ENCODE measurements around the gene ZSWIM3. TPM values are rescaled to one million over a fixed set of nuclear protein-coding genes. Genes with fewer than 3 reads are reported as not detected.

ZSWIM3 gene
- total and polyA plus RNA-seq, 2 of the 13 experiments (the other 11 are each of a cell fraction or from before 2014, with no cell fraction given), result 5.2 to 5.8 TPM

GRCh38 chr20:45925821-45926506, 68.5 kb downstream of the ZSWIM3 start:
- H3K27me3 ChIP-seq (ENCODE audit: control insufficient read depth in 1 of 2, insufficient read depth in 2 of 2, low read length in 2 of 2), result no peaks in the 10 kb centered on the region; a peak in 1 of 5 replicates
- no peak for FAIRE-seq
- POLR2A ChIA-PET, result interaction anchor here (0.6 to 6.0 kb wide), 15 partner anchors 8 to 749 kb away, joined by 3 to 100 read pairs (median 11); partner anchors contain the start of genes ACOT8, CTSA, NEURL2 and PCIF1
- ATAC-seq, result peak; percentile 19
- in situ Hi-C loops (cut with HindIII; ENCODE audit: extremely low pct_ligation_motif_present, low pct_unique_long_range_greater_than_20kb) (no loop called here), intact Hi-C loops (cut with micrococcal nuclease; ENCODE audit: unreplicated experiment) (loop anchor here (2.0 kb wide), 2 partner anchors 17 to 35 kb away; partner anchors contain the start of genes CTSA and NEURL2)
- H3K27ac ChIP-seq (ENCODE audit: extremely low read length, insufficient read depth, low read length), result peak overlapping the region; percentile 41
- no TSS peak for BruUV-seq (replicated peaks)
- H2AFZ ChIP-seq (ENCODE audit: low read length), result no peak overlapping the region
- 3% methylated on average over 9 of the region's 9 CpGs for WGBS (ENCODE audit: low lambda C conversion rate)
- peak overlapping the region; percentile 68 for H3K4me2 ChIP-seq (ENCODE audit: low read depth, low read length)
- H3K79me2 ChIP-seq (ENCODE audit: insufficient read depth, low read length), result no peaks in the 10 kb centered on the region
- H3K4me1 ChIP-seq (ENCODE audit: insufficient read depth, low read length), result peaks cover 79% of the 10 kb centered on the region
- H3K36me3 ChIP-seq (replicated peaks in 1 of 2; ENCODE audit: control insufficient read depth in 1 of 2, insufficient read depth in 2 of 2, low read length in 2 of 2), result no peaks in the 10 kb centered on the region
- H3K9me3 ChIP-seq (ENCODE audit: low read length), result no peaks in the 10 kb centered on the region
- CTCF ChIA-PET (ENCODE audit: low intra/inter-chr PET ratio, low total read pairs), result no interaction called here
- peak overlapping the region; percentile 20 for H3K9ac ChIP-seq (ENCODE audit: insufficient read depth, low read depth, low read length)
- H4K20me1 ChIP-seq (ENCODE audit: insufficient read depth, low read length), result no peaks in the 10 kb centered on the region
- DNase-seq (ENCODE audit: low spot score), result peak; percentile 58
- peak overlapping the region in 1 of 3 experiments; percentile 51; a peak in 2 of 6 replicates for H3K4me3 ChIP-seq (replicated peaks in 1 of 3; ENCODE audit: insufficient read depth in 1 of 3, low read depth in 2 of 3, low read length in 3 of 3)
- TF ChIP-seq RBM39 (IDR thresholded peaks at IDR 0.05; ENCODE audit: low read depth, low read length, poor library complexity, severe bottlenecking), result no peak
- TF ChIP-seq ZNF781 (CRISPR knock-in tag; IDR thresholded peaks at IDR 0.05; ENCODE audit: borderline replicate concordance, not compliant biosample characterization), result peak; percentile 41
- no peak for TF ChIP-seq ZNF678 (CRISPR knock-in tag; IDR thresholded peaks at IDR 0.05)
- TF ChIP-seq, protein P1, sequence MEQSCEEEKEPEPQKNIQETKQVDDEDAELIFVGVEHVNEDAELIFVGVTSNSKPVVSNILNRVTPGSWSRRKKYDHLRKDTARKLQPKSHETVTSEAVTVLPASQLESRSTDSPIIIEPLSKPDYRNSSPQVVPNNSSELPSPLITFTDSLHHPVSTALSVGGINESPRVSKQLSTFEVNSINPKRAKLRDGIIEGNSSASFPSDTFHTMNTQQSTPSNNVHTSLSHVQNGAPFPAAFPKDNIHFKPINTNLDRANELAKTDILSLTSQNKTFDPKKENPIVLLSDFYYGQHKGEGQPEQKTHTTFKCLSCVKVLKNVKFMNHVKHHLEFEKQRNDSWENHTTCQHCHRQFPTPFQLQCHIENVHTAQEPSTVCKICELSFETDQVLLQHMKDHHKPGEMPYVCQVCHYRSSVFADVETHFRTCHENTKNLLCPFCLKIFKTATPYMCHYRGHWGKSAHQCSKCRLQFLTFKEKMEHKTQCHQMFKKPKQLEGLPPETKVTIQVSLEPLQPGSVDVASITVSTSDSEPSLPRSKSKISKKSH (CRISPR knock-in tag; IDR thresholded peaks at IDR 0.05; ENCODE audit: borderline replicate concordance), result no peak
- no peak for TF ChIP-seq SKI (IDR thresholded peaks at IDR 0.05; ENCODE audit: partially characterized antibody)
- TF ChIP-seq, protein P2, sequence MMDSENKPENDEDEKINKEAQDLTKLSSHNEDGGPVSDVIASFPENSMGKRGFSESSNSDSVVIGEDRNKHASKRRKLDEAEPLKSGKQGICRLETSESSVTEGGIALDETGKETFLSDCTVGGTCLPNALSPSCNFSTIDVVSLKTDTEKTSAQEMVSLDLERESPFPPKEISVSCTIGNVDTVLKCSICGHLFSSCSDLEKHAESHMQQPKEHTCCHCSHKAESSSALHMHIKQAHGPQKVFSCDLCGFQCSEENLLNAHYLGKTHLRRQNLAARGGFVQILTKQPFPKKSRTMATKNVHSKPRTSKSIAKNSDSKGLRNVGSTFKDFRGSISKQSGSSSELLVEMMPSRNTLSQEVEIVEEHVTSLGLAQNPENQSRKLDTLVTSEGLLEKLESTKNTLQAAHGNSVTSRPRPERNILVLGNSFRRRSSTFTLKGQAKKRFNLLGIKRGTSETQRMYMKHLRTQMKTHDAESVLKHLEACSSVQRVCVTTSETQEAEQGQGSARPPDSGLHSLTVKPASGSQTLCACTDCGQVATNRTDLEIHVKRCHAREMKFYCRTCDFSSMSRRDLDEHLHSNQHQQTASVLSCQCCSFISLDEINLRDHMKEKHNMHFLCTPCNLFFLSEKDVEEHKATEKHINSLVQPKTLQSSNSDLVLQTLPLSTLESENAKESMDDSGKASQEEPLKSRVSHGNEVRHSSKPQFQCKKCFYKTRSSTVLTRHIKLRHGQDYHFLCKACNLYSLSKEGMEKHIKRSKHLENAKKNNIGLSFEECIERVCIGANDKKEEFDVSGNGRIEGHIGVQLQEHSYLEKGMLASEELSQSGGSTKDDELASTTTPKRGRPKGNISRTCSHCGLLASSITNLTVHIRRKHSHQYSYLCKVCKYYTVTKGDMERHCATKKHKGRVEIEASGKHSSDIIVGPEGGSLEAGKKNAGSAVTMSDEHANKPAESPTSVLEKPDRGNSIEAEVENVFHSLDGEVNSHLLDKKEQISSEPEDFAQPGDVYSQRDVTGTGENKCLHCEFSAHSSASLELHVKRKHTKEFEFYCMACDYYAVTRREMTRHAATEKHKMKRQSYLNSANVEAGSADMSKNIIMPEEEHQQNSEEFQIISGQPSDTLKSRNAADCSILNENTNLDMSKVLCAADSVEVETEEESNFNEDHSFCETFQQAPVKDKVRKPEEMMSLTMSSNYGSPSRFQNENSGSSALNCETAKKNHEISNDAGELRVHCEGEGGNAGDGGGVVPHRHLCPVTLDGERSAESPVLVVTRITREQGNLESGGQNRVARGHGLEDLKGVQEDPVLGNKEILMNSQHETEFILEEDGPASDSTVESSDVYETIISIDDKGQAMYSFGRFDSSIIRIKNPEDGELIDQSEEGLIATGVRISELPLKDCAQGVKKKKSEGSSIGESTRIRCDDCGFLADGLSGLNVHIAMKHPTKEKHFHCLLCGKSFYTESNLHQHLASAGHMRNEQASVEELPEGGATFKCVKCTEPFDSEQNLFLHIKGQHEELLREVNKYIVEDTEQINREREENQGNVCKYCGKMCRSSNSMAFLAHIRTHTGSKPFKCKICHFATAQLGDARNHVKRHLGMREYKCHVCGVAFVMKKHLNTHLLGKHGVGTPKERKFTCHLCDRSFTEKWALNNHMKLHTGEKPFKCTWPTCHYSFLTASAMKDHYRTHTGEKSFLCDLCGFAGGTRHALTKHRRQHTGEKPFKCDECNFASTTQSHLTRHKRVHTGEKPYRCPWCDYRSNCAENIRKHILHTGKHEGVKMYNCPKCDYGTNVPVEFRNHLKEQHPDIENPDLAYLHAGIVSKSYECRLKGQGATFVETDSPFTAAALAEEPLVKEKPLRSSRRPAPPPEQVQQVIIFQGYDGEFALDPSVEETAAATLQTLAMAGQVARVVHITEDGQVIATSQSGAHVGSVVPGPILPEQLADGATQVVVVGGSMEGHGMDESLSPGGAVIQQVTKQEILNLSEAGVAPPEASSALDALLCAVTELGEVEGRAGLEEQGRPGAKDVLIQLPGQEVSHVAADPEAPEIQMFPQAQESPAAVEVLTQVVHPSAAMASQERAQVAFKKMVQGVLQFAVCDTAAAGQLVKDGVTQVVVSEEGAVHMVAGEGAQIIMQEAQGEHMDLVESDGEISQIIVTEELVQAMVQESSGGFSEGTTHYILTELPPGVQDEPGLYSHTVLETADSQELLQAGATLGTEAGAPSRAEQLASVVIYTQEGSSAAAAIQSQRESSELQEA (CRISPR knock-in tag; IDR thresholded peaks at IDR 0.05; ENCODE audit: not compliant biosample characterization), result peak; percentile 51
- no peak for TF ChIP-seq ZNF597 (CRISPR knock-in tag; IDR thresholded peaks at IDR 0.05)
- TF ChIP-seq ATRX (CRISPR knock-in tag; IDR thresholded peaks at IDR 0.05; ENCODE audit: borderline replicate concordance), result no peak
- no peak for TF ChIP-seq MED13 (CRISPR knock-in tag; IDR thresholded peaks at IDR 0.05)
- TF ChIP-seq SCMH1 (CRISPR knock-in tag; IDR thresholded peaks at IDR 0.05; ENCODE audit: borderline replicate concordance), result no peak
- no peak for TF ChIP-seq ZNF3 (CRISPR knock-in tag; IDR thresholded peaks at IDR 0.05)
- TF ChIP-seq CENPX (CRISPR knock-in tag; IDR thresholded peaks at IDR 0.05), result no peak

Measured in HepG2 (cell line).